Fibroblast of villous mesenchyme (primary cell): ENCODE results near the gene KIF26A. TPM values are rescaled to one million over a fixed set of nuclear protein-coding genes. Genes with fewer than 3 reads are reported as not detected.

Source experiments
- DNase-seq: peaks from one replicate; pipeline ENCODE4 v3.0.0-alpha.2; 2010; ENCODE audit warnings: low read depth
- H3K4me3 ChIP-seq: 2 replicates; pipeline ENCODE4 v1.5.1; 2011; ENCODE audit warnings: low read depth, mild to moderate bottlenecking, low read length
- CTCF ChIP-seq: IDR thresholded peaks from 2 replicates; pipeline ENCODE4 v1.5.1; 2012; ENCODE audit warnings: low read depth, mild to moderate bottlenecking, low read length; ENCODE audit not compliant: insufficient read depth
- total RNA-seq: library from RNA; depleted of rRNA; stranded (reverse); fragments of >200 nt; gene quantifications from 2 replicates; pipeline ENCODE4 v1.2.3, GENCODE V29; 2012

Gene KIF26A
- total RNA-seq, 1 donor: under 0.01 TPM

DNA sequence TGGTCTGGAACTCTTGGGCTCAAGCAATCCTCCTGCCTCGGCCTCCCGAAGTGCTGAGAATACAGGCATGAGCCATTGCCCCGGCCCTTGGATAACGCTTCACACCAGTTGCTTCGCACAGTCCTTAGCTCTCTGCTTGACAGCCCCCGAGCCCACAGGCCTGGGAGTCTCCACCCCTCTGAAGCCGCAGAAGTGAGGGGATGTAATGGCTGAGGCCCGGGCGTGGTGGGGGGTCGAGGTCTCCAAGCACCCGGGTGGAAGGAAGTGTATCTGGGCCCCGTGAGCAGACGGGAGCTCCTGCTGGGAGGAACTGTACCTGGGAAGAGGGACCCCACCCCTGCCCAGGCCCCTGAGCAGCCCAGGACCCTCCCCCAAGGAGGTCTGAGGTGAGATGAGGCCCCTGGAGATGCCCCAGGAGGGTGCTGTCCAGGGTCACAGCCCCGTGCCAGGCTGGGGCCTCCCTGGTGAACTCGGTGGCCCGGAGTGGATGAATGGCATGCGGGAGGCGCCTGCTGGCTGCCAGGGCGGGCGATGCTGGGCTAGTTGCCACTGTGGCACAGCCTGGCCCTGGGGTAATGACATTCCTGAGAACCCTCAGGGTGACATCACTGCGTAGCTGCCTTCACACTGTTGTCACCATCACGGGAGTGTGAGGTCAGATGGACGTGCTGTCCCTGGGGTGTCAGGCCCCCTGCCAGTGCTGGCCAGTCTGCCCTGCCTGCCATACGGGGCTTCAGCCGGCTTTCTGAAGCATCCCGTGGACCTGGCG is 48.9 kb downstream of the KIF26A start:
- DNase-seq: no peak
- TF ChIP-seq CTCF: no peak

GRCh38 chr14:104187931-104188726 is 49.7 kb downstream of the KIF26A start:
- no peak for DNase-seq
- TF ChIP-seq CTCF: no peak
- no peak overlapping the region for H3K4me3 ChIP-seq

More for the DNA sequence above, 48.9 kb downstream of the KIF26A start:
- H3K4me3 ChIP-seq: no peak overlapping the region

DNA sequence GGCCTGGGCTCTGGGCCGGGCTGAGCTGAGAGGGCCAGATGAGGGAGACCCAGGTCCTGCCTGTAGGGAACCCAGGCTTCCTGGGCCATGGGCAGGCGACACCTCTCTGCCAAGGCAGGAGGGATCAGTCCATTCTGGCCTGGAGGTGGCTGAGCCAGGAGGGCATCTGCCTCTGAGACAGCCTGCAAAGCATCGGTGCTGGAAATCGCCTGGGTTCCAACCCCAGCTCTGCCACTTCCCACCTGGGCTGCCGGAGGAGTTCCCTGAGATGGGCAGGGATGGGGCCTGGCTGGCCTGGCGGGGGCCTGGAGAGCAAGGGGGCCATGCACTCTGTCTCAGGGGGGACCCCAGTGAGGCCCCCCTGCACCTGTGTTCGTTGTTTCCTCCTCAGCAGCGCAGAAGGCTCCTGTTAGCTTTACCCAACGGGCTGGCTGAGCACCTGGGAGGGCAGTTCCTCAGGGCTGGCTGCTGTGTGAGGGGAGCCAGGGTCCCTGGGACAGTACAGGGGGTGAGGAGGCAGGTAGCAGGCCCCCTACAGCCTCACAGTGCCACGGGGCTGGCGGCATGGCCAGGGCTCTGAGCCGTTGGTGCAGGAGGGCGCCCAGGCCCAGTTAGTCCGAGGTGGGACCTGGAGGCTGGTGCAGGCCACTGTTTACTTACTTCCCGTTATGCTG is 50.5 kb downstream of the KIF26A start:
- no peak for TF ChIP-seq CTCF
- DNase-seq: no peak
- H3K4me3 ChIP-seq: no peak overlapping the region

- no peak for DNase-seq
- H3K4me3 ChIP-seq: no peak overlapping the region
- TF ChIP-seq CTCF: no peak
Observed at GRCh38 chr14:104189629-104190335, 51.4 kb downstream of the KIF26A start.

DNA sequence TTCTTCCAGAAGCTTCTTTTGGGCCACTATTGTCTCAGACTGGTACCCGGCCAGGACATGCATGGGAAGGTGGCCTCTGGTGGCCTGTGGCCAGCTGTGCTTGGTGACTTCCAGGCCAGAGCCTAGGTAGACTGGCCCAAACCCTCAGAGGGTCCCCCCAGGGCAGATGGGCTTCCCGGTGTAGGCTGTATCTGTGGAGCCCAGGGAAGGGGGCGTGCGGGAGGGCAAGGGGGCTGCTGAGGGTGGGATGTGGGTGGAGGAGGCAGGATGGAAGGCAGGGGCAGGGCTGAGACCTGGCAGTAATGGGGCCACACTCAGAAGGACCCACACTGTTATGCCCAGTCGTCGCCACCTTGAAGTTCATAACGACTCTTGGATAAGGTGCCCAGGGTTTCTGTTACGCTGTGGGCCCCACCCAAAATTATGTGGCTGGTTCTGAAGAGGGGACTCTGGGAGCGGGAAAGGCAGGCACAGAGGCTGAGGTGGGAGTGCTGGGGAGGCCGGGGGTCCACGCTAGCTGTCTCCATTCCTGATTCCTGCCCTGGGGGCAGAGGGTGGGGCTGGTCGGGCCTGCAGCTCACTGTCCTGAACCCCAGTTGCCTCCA is 52.1 kb downstream of the KIF26A start:
- no peak for DNase-seq
- no peak overlapping the region for H3K4me3 ChIP-seq
- no peak for TF ChIP-seq CTCF

- TF ChIP-seq CTCF: no peak
- H3K4me3 ChIP-seq: no peak overlapping the region
- DNase-seq: no peak
Observed at GRCh38 chr14:104191409-104191997, 53.1 kb downstream of the KIF26A start.
